ENCODE results near the gene CNOT6L.

The CNOT6L gene

DNA sequence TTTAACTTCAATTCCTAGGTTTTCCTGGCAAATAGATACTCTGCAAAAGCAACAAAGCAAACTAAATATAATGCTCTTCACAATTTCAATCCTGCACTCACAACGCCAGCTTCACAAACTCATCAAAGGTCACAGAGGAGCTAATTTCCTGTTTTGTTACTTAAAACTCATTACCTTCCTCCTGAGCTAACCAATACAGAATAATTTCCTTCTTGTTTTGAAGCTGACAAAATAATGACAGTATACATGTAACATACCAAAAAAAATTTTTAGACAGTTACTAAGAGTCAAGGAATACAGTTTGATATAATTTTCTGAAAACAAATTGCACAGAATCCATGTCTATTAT, 17.9 kb downstream of the CNOT6L start:
- Histone ChIP-seq H3K36me3 (ENCODE audit: control insufficient read depth, insufficient read depth, low read length) (no peaks in the 10 kb centered on the region), H3K9me3 (ENCODE audit: control insufficient read depth, insufficient read depth, low read length) (no peaks in the 10 kb centered on the region), H3K27ac (ENCODE audit: low read length) (no peak overlapping the region), H3K4me1 (ENCODE audit: control insufficient read depth, insufficient read depth, low read length) (no peaks in the 10 kb centered on the region), H3K4me3 (ENCODE audit: low read length) (no peak overlapping the region), H3K27me3 (ENCODE audit: control insufficient read depth, insufficient read depth, low read length) (no peaks in the 10 kb centered on the region)
- WGBS (ENCODE audit: insufficient coverage, insufficient read length) = no CpG with 5 or more reads among the region's 1 CpG
- no peak for DNase-seq (ENCODE audit: low read depth, low spot score)

DNA sequence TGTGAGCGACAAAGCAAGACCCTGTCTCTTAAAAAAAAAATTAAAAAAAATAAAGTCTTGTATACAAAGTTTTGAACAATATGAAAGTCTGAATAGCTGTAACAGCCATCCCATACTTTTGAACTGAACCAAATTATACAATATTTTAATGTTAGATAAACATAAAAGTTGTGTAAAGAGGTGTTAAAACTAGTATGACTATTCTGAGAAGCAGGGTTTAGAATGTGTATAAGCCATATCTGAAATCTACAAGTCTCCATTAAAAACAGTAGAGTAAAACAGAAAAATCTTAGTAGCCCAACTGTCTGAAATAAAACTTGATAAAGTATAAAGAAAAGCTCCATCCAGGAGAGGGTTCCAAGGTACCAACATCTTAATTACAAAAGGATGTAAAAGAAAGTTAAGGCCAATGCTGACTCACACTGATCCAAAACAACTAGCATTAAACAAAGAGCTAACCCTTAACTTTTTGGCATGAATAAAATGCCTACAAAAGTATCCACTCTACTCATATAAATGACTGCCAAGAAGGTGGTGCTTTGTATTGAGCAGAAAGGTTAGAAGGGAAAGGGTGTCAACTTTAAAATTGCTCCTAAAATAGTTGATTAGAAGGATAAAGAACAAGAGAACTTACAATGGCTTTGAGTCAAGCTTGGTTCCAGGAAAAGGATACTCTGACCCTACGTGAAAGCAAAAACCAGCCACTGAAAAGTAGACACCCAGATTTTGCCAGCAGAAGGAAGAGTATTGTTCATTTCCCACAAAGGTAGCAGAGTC, 18.5 kb downstream of the CNOT6L start:
- Histone ChIP-seq H3K4me3 (ENCODE audit: low read length) (no peak overlapping the region), H3K36me3 (ENCODE audit: control insufficient read depth, insufficient read depth, low read length) (no peaks in the 10 kb centered on the region), H3K27ac (ENCODE audit: low read length) (no peak overlapping the region), H3K9me3 (ENCODE audit: control insufficient read depth, insufficient read depth, low read length) (no peaks in the 10 kb centered on the region), H3K27me3 (ENCODE audit: control insufficient read depth, insufficient read depth, low read length) (no peaks in the 10 kb centered on the region), H3K4me1 (ENCODE audit: control insufficient read depth, insufficient read depth, low read length) (no peaks in the 10 kb centered on the region)
- no CpG with 5 or more reads among the region's 2 CpGs for WGBS (ENCODE audit: insufficient coverage, insufficient read length)
- DNase-seq (ENCODE audit: low read depth, low spot score) = no peak

DNA sequence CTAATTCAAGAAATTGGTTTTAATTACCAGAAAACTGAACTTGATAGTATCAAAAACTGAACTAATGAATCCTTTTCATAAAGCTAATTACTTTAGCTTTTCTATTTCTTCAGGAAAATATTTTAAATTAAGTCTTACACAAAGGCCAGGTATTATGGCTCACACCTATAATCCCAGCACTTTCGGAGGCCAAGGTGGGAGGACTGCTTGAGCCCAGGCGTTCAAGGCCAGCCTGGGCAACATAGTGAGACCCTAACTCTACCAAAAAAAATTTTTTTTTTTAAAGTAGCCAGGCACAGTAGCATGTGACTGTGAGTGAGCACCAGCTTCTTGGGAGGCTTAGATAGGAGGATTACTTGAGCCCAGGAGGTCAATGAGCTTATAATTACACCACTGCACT, 19.1 kb downstream of the CNOT6L start:
- Histone ChIP-seq H3K4me1 (ENCODE audit: control insufficient read depth, insufficient read depth, low read length) (no peaks in the 10 kb centered on the region), H3K36me3 (ENCODE audit: control insufficient read depth, insufficient read depth, low read length) (no peaks in the 10 kb centered on the region), H3K27me3 (ENCODE audit: control insufficient read depth, insufficient read depth, low read length) (no peaks in the 10 kb centered on the region), H3K9me3 (ENCODE audit: control insufficient read depth, insufficient read depth, low read length) (no peaks in the 10 kb centered on the region), H3K27ac (ENCODE audit: low read length) (no peak overlapping the region), H3K4me3 (ENCODE audit: low read length) (no peak overlapping the region)
- no CpG with 5 or more reads among the region's 2 CpGs for WGBS (ENCODE audit: insufficient coverage, insufficient read length)
- DNase-seq (ENCODE audit: low read depth, low spot score) = no peak

DNA sequence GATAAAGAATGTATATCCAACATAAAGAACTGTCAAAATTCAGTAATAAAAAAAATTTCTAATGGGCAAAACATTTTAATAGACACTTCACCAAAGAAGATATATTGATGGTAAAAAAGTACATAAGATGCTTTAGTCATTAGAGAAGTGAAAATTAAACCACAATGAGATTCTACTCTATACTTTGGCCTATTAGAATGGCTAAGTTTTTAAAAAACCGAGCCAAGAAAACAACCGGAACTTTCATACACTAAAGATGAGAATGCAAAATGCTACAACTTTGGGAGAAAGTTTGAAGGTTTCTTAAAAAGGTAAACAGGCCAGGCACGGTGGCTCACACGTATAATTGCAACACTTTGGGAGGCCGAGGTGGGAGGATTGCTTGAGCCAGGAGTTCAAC, 20.8 kb downstream of the CNOT6L start:
- no CpG with 5 or more reads among the region's 5 CpGs for WGBS (ENCODE audit: insufficient coverage, insufficient read length)
- Histone ChIP-seq H3K36me3 (ENCODE audit: control insufficient read depth, insufficient read depth, low read length) (no peaks in the 10 kb centered on the region), H3K4me1 (ENCODE audit: control insufficient read depth, insufficient read depth, low read length) (no peaks in the 10 kb centered on the region), H3K27ac (ENCODE audit: low read length) (no peak overlapping the region), H3K9me3 (ENCODE audit: control insufficient read depth, insufficient read depth, low read length) (no peaks in the 10 kb centered on the region), H3K4me3 (ENCODE audit: low read length) (no peak overlapping the region), H3K27me3 (ENCODE audit: control insufficient read depth, insufficient read depth, low read length) (no peaks in the 10 kb centered on the region)
- DNase-seq (ENCODE audit: low read depth, low spot score) = no peak

DNA sequence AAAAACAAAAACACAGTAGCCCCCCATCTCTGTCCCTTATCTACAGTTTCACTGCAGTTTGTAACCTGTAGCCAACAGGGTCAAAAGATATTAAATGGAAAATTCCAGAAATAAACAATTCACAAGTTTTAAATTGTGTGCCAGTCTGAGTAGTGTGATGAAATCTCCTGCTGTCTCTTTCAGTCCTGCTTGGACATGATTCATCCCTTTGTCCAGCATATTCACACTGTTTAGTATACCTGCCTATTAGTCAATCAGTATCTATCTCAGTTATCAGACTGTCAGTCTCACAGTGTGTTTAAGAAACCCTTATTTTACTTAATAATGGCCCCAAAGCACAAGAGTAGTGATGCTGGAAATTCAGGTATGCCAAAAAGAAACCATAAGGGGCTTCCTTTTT, 21.9 kb downstream of the CNOT6L start:
- no peak for DNase-seq (ENCODE audit: low read depth, low spot score)
- H3K27ac ChIP-seq (ENCODE audit: low read length) = no peak overlapping the region

DNA sequence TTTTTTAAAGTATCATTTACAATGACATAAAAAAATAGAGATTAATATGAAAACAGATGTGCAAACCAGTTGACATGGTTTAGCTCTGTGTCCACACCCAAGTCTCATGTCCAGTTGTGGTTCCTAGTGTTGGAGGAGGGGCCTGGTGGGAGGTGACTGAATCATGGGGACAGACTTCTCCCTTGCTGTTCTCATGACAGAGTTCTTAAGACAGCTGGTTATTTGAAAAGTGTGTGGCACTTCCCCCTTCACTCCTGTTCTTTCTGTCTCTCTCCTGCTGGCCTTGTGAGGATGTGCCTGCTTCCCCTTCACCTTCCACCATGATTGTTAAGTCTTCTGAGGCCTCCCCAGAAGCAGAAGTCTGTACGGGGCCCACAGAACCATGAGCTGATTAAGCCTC, 23.8 kb downstream of the CNOT6L start:
- no peaks in the 10 kb centered on the region for H3K9me3 ChIP-seq (ENCODE audit: control insufficient read depth, insufficient read depth, low read length)
- no CpG with 5 or more reads among the region's 1 CpG for WGBS (ENCODE audit: insufficient coverage, insufficient read length)
- H3K36me3 ChIP-seq (ENCODE audit: control insufficient read depth, insufficient read depth, low read length) = no peaks in the 10 kb centered on the region
- H3K27me3 ChIP-seq (ENCODE audit: control insufficient read depth, insufficient read depth, low read length) = no peaks in the 10 kb centered on the region
- no peak overlapping the region for H3K27ac ChIP-seq (ENCODE audit: low read length)
- no peak overlapping the region for H3K4me3 ChIP-seq (ENCODE audit: low read length)
- no peaks in the 10 kb centered on the region for H3K4me1 ChIP-seq (ENCODE audit: control insufficient read depth, insufficient read depth, low read length)
- no peak for DNase-seq (ENCODE audit: low read depth, low spot score)

More for the DNA sequence above, 21.9 kb downstream of the CNOT6L start:
- H3K9me3 ChIP-seq (ENCODE audit: control insufficient read depth, insufficient read depth, low read length) = no peaks in the 10 kb centered on the region
- H3K4me1 ChIP-seq (ENCODE audit: control insufficient read depth, insufficient read depth, low read length) = no peaks in the 10 kb centered on the region
- H3K4me3 ChIP-seq (ENCODE audit: low read length) = no peak overlapping the region
- no peaks in the 10 kb centered on the region for H3K27me3 ChIP-seq (ENCODE audit: control insufficient read depth, insufficient read depth, low read length)
- H3K36me3 ChIP-seq (ENCODE audit: control insufficient read depth, insufficient read depth, low read length) = no peaks in the 10 kb centered on the region

DNA sequence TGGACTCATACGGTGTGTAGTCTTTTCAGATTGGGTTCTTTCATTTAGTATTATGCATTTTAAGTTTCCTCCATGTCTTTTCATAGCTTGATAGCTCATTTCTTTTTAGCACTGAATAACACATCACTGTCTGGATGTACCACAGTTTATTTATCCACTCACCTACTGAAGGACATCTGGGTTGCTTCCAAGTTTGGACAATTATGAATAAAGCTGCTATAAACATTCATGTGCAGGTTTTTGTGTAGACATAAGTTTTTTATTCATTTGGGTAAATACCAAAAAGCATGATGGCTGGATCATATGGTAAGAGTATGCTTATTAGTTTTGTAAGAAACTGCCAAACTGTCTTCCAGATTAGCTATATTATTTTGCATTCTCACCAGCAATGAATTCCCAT, 29.0 kb downstream of the CNOT6L start:
- Histone ChIP-seq H3K27me3 (ENCODE audit: control insufficient read depth, insufficient read depth, low read length) (no peaks in the 10 kb centered on the region), H3K4me1 (ENCODE audit: control insufficient read depth, insufficient read depth, low read length) (no peaks in the 10 kb centered on the region), H3K36me3 (ENCODE audit: control insufficient read depth, insufficient read depth, low read length) (no peaks in the 10 kb centered on the region), H3K9me3 (ENCODE audit: control insufficient read depth, insufficient read depth, low read length) (no peaks in the 10 kb centered on the region), H3K27ac (ENCODE audit: low read length) (no peak overlapping the region), H3K4me3 (ENCODE audit: low read length) (no peak overlapping the region)
- WGBS (ENCODE audit: insufficient coverage, insufficient read length) = no CpG with 5 or more reads among the region's 1 CpG
- DNase-seq (ENCODE audit: low read depth, low spot score) = no peak

DNA sequence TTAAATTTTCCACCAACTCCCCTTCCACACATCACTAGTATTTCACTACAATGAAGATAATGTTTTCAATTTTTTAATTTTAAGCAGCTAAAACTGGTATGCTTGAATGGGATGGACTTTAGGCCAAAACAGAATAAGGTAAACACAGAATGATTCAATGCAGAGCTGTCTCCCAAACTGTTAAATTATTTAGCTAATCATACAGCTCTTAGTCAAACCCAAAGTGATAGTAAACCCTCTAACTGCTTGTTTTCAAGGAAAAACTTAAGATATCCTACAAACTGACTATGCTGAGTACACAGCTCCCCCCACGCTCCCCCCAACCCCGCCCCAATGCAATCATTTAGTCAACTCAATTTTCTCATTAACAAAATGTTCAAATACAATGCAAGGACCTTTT, 30.2 kb downstream of the CNOT6L start:
- H3K9me3 ChIP-seq (ENCODE audit: control insufficient read depth, insufficient read depth, low read length) = no peaks in the 10 kb centered on the region
- no peaks in the 10 kb centered on the region for H3K36me3 ChIP-seq (ENCODE audit: control insufficient read depth, insufficient read depth, low read length)
- no peaks in the 10 kb centered on the region for H3K4me1 ChIP-seq (ENCODE audit: control insufficient read depth, insufficient read depth, low read length)
- no peak for DNase-seq (ENCODE audit: low read depth, low spot score)
- no peak overlapping the region for H3K4me3 ChIP-seq (ENCODE audit: low read length)
- H3K27me3 ChIP-seq (ENCODE audit: control insufficient read depth, insufficient read depth, low read length) = no peaks in the 10 kb centered on the region
- no CpG with 5 or more reads among the region's 2 CpGs for WGBS (ENCODE audit: insufficient coverage, insufficient read length)
- H3K27ac ChIP-seq (ENCODE audit: low read length) = no peak overlapping the region

DNA sequence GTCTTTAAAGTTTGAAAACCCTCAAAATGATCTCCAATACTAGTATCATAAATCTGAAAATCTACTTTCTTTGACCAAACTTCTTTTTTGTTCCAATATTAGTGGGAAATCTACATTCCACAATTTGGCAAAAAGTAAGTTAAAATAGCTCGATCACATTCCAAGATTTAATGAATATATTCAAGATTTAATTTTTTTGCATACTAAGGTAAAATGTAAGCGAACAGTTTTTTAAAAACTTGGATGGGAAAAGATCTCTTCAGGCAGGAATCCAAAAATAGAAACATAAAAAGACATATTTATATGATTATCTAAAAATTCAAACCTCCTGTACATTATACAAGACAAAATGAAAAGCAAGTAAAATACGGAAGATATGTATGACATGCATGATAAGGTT, 31.2 kb downstream of the CNOT6L start:
- WGBS (ENCODE audit: insufficient coverage, insufficient read length) = no CpG with 5 or more reads among the region's 3 CpGs
- Histone ChIP-seq H3K27me3 (ENCODE audit: control insufficient read depth, insufficient read depth, low read length) (no peaks in the 10 kb centered on the region), H3K4me1 (ENCODE audit: control insufficient read depth, insufficient read depth, low read length) (no peaks in the 10 kb centered on the region), H3K27ac (ENCODE audit: low read length) (no peak overlapping the region), H3K36me3 (ENCODE audit: control insufficient read depth, insufficient read depth, low read length) (no peaks in the 10 kb centered on the region), H3K4me3 (ENCODE audit: low read length) (no peak overlapping the region), H3K9me3 (ENCODE audit: control insufficient read depth, insufficient read depth, low read length) (no peaks in the 10 kb centered on the region)
- DNase-seq (ENCODE audit: low read depth, low spot score) = no peak

DNA sequence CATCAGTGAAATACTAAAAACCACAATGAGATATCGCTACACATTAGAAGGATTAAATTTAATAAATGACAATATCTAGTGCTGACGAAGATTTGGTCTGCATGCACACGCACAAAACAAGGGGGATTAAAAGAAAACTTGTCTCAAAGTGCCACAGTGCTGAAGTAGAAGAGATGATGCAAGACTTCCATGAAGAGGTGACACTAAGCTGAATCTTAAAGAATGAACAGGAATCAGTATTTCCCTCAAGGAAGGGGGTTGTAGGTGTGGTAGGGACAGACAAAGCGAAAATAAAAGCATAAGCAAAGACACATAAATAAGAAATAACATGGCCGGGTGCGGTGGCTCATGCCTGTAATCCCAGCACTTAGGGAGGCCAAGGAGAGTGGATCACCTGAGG, 33.5 kb downstream of the CNOT6L start:
- Histone ChIP-seq H3K27me3 (ENCODE audit: control insufficient read depth, insufficient read depth, low read length) (no peaks in the 10 kb centered on the region), H3K27ac (ENCODE audit: low read length) (no peak overlapping the region), H3K4me3 (ENCODE audit: low read length) (no peak overlapping the region), H3K36me3 (ENCODE audit: control insufficient read depth, insufficient read depth, low read length) (no peaks in the 10 kb centered on the region), H3K4me1 (ENCODE audit: control insufficient read depth, insufficient read depth, low read length) (no peaks in the 10 kb centered on the region), H3K9me3 (ENCODE audit: control insufficient read depth, insufficient read depth, low read length) (no peaks in the 10 kb centered on the region)
- no CpG with 5 or more reads among the region's 6 CpGs for WGBS (ENCODE audit: insufficient coverage, insufficient read length)
- DNase-seq (ENCODE audit: low read depth, low spot score) = no peak

DNA sequence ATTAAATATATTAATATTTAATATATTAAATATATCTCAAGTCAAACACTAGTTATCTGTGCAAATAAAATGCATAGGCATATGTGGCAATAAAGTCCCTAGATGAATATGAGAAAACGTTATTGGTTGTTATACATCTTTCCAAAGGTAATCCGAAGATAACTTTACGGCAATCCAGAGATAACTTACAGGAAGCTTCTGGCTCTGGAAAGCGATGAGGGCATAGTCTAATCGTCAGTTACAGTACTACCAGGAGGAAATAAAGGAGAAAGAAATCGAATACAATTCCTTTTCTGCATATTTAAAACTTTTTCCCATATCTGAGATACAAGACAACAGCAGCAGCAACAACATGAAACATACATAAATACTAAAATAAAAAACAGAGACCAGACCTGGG, 35.3 kb downstream of the CNOT6L start:
- DNase-seq (ENCODE audit: low read depth, low spot score) = no peak
- Histone ChIP-seq H3K36me3 (ENCODE audit: control insufficient read depth, insufficient read depth, low read length) (no peaks in the 10 kb centered on the region), H3K27me3 (ENCODE audit: control insufficient read depth, insufficient read depth, low read length) (no peaks in the 10 kb centered on the region), H3K4me3 (ENCODE audit: low read length) (no peak overlapping the region), H3K27ac (ENCODE audit: low read length) (no peak overlapping the region), H3K4me1 (ENCODE audit: control insufficient read depth, insufficient read depth, low read length) (no peaks in the 10 kb centered on the region), H3K9me3 (ENCODE audit: control insufficient read depth, insufficient read depth, low read length) (no peaks in the 10 kb centered on the region)
- no CpG with 5 or more reads among the region's 6 CpGs for WGBS (ENCODE audit: insufficient coverage, insufficient read length)
